HAP-1 (cell line): ENCODE results near the gene SCLT1.

Experiments used
- DNase-seq, 2 experiments: peaks; one replicate each; pipeline ENCODE4 v3.0.0-alpha.2; 2016 to 2020; ENCODE audit warnings: low spot score in 2 of 2
- H3K27me3 ChIP-seq: fragments of 250-450 bp; sonication (Bioruptor Pico); 2 replicates; pipeline ENCODE4 v1.5.1; 2020; ENCODE audit warnings: low read depth, mild to moderate bottlenecking, moderate library complexity
- H3K36me3 ChIP-seq: fragments of 250-450 bp; sonication (Bioruptor Pico); replicated peaks from 2 replicates; pipeline ENCODE4 v1.5.1; 2020; ENCODE audit warnings: mild to moderate bottlenecking
- H3K4me1 ChIP-seq: fragments of 250-450 bp; sonication (Bioruptor Pico); 2 replicates; pipeline ENCODE4 v1.5.1; 2020; ENCODE audit warnings: mild to moderate bottlenecking
- H3K4me3 ChIP-seq: fragments of 250-450 bp; sonication (Bioruptor Pico); 2 replicates; pipeline ENCODE4 v1.5.1; 2020; ENCODE audit warnings: mild to moderate bottlenecking, moderate library complexity
- H3K9me3 ChIP-seq: fragments of 250-450 bp; sonication (Bioruptor Pico); 2 replicates; pipeline ENCODE4 v1.5.1; 2020; ENCODE audit warnings: mild to moderate bottlenecking, moderate library complexity
- in situ Hi-C: fragments of 300-500 bp; cut with MboI; formaldehyde crosslinking; loops from 3 replicates; pipeline ENCODE4 v1.14.3; 2020; ENCODE audit warnings: low sequenced_read_pairs, inconsistent platforms, mixed read lengths

SCLT1 gene

DNA sequence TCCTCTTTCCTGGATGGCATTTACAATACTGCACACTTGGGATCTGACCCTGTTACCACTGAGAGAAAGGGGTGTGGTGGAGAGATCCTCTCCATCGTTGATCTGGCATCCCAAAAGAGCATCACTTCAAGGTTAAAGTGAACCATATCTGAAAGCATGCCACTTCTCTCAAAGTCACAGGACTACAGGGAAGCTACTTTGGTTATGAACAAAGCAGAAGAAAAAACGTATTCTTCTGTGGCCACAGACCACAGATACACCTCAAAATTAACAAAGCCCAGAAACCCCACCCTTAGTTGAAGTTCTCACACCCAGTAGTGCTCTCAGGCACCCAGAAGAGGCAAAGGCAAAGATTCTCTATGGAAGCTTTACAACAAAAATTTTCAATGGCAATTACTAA lies 175.6 kb downstream of the SCLT1 start:
- Histone ChIP-seq H3K27me3 (no peaks in the 10 kb centered on the region), H3K4me1 (no peaks in the 10 kb centered on the region), H3K36me3 (no peaks in the 10 kb centered on the region), H3K4me3 (no peak overlapping the region), H3K9me3 (no peaks in the 10 kb centered on the region)
- in situ Hi-C loops = no loop called here
- no peak for DNase-seq

DNA sequence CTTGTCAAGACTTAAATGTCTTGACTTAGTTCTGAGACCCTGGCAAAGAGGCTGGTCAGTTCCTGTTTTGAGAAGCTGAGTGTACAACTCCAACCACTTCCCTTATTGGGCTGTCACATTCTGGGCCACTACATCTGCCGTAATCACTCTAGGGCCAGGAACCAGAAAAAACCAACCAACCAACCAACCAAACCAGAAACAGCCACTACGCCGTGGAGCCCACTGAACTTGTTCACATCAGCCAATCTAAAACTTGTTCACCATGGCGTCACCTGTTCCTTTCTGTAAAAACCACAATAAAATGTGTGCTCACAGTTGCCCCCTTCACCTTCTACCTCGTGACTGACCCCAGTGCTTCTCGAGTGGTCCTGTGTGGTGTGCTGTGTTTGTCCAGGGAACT lies 176.5 kb downstream of the SCLT1 start:
- DNase-seq = no peak
- in situ Hi-C loops = no loop called here

DNA sequence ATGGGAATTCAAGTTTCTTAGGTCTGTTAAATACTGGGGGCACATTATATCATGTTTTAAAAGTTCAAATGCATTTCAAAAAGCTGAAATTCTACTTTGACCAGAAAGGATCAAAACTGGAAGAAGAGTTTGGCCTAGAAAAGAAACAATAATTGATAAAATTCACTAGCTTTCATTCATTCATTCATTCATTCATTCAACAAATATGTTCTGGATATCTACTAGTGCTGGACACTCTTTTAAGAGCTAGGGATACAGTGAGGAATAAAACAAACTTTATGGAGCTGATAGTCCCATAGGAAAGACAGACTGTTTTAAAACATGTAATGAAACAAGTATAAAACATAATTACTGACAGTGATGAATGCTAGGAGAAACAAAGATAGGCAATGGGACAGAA lies 177.8 kb downstream of the SCLT1 start:
- in situ Hi-C loops = no loop called here
- DNase-seq = no peak
- Histone ChIP-seq H3K4me3 (no peak overlapping the region), H3K36me3 (no peaks in the 10 kb centered on the region), H3K4me1 (no peaks in the 10 kb centered on the region), H3K27me3 (no peaks in the 10 kb centered on the region), H3K9me3 (no peaks in the 10 kb centered on the region)

More for the DNA sequence above, 176.5 kb downstream of the SCLT1 start:
- Histone ChIP-seq H3K9me3 (no peaks in the 10 kb centered on the region), H3K4me1 (no peaks in the 10 kb centered on the region), H3K36me3 (no peaks in the 10 kb centered on the region), H3K4me3 (no peak overlapping the region), H3K27me3 (no peaks in the 10 kb centered on the region)

DNA sequence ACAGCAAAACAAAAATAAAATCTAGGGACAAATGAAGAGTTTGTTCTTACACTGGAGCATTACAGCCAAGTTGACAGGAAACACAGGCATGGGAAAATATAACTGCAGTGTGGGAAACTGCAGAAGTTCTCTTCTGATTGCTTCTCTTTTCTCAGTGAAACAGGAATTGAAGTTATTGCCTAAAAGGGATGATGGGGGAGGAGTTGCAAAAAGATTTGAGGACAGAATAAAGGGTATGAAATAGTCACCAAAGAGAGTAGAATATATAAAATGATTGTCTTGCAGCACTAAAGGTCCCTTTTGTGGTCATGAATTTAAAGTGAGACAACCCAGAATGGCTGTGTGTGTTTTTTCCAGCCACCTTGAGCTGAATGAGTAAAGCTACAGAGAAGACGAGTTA lies 180.1 kb downstream of the SCLT1 start:
- no peak for DNase-seq
- in situ Hi-C loops = no loop called here

DNA sequence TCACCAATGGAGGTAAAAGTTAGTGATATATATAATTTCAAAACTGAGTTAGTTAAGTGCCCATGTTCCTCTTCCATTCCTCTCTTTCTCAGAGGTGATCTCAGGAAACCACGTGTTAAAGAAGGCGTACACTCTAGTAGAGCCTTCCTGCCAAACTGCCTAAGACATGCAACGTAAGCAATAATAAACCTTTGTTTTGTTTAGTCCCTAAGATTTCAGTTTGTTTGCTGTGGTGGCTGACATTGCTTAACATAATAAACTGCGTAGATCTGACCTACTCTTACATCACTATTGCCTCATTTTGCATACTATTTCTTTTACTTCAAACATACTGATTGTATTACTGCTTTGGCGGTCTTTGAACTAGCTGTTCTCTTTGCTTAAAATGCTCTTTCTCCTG lies 184.6 kb downstream of the SCLT1 start:
- Histone ChIP-seq H3K4me1 (no peaks in the 10 kb centered on the region), H3K9me3 (no peaks in the 10 kb centered on the region), H3K27me3 (no peaks in the 10 kb centered on the region), H3K4me3 (no peak overlapping the region), H3K36me3 (no peaks in the 10 kb centered on the region)
- no peak for DNase-seq
- in situ Hi-C loops = no loop called here

More for the DNA sequence above, 180.1 kb downstream of the SCLT1 start:
- Histone ChIP-seq H3K27me3 (no peaks in the 10 kb centered on the region), H3K4me3 (no peak overlapping the region), H3K4me1 (no peaks in the 10 kb centered on the region), H3K36me3 (no peaks in the 10 kb centered on the region), H3K9me3 (no peaks in the 10 kb centered on the region)

DNA sequence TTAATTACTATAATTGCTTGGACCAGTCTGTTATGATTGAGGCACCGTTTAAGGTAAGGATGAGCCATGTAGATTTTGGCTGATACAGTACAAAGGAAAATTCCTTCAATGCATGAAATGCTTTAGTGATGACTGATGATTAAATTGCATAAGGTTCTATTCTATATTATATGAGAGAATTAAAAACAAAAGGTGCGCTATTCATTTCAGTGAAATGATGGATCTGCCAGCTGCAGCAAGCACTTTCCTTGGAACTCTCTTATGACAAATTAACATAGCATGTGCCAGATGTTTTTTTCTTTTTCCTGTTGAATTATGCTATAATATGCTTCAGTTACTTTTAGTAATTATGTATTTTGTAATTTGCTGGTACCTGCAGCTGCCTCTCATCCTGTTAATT lies 185.4 kb downstream of the SCLT1 start:
- Histone ChIP-seq H3K36me3 (no peaks in the 10 kb centered on the region), H3K4me3 (no peak overlapping the region), H3K9me3 (no peaks in the 10 kb centered on the region), H3K4me1 (no peaks in the 10 kb centered on the region), H3K27me3 (no peaks in the 10 kb centered on the region)
- DNase-seq = no peak
- in situ Hi-C loops = no loop called here

DNA sequence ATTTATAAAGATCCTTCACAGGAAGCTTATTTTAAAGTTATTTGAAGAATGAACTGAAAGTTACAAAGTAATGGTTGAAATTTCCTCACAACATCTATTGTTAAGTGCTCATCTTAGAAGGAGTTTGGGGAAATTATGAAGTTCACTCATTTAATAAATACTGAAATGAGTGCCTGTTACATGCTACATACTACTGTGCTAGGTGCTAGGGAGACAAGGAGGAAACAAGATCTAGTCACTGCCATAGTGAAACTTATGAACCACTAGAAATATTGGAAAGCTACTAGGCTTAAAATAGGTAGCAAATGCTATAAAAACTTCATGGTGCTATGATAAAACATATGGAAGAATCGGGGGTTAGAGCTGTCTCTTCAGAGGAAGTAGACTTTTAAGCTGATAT lies 186.8 kb downstream of the SCLT1 start:
- H3K27me3 ChIP-seq = no peaks in the 10 kb centered on the region
- no peak for DNase-seq
- no peaks in the 10 kb centered on the region for H3K9me3 ChIP-seq
- H3K4me1 ChIP-seq = no peaks in the 10 kb centered on the region
- no peak overlapping the region for H3K4me3 ChIP-seq
- no peaks in the 10 kb centered on the region for H3K36me3 ChIP-seq
- in situ Hi-C loops = no loop called here

DNA sequence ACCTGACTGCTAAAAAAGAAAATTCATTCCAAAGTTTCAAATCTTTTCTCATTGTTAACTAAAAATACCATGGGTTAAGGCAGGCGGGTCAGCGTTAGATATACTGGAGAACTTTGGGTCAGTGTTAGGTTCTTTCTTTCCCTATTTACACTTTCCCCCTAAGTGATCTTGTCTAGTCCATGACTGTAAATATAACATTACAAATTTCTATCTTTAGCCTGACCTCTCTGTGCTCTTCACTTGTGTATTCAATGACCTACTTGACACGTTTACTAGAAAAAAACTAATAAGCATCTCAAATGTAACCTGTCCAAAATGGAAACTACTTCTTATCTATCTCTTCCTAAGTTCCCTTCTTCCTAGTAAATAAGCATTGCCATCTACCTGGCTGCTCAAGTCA lies 188.5 kb downstream of the SCLT1 start:
- in situ Hi-C loops = no loop called here
- DNase-seq = no peak
- Histone ChIP-seq H3K27me3 (no peaks in the 10 kb centered on the region), H3K36me3 (no peaks in the 10 kb centered on the region), H3K4me3 (no peak overlapping the region), H3K9me3 (no peaks in the 10 kb centered on the region), H3K4me1 (no peaks in the 10 kb centered on the region)

DNA sequence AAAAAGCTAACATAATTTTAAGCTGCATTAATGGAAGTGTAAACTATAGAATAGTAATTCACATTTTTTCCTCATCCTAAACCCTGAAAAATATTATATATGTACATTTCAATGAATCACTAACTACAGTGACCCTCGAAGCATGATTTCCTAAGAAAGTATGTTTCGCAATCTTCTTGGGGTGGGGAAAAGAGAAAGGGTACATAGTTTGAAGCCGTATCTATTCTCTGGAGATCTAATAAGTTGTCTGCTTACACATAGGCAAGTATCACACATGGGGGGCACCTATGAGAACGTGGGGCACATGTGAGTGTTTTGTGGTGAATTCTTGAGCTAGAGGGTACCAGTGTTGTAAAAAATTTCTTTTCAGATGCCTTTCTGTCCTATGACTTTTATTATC lies 212.7 kb downstream of the SCLT1 start:
- in situ Hi-C loops = no loop called here
- Histone ChIP-seq H3K4me1 (no peaks in the 10 kb centered on the region), H3K36me3 (peaks cover 5% of the 10 kb centered on the region; the same call in 1 of the 2 replicates), H3K9me3 (no peaks in the 10 kb centered on the region), H3K4me3 (no peak overlapping the region), H3K27me3 (no peaks in the 10 kb centered on the region)
- no peak for DNase-seq

DNA sequence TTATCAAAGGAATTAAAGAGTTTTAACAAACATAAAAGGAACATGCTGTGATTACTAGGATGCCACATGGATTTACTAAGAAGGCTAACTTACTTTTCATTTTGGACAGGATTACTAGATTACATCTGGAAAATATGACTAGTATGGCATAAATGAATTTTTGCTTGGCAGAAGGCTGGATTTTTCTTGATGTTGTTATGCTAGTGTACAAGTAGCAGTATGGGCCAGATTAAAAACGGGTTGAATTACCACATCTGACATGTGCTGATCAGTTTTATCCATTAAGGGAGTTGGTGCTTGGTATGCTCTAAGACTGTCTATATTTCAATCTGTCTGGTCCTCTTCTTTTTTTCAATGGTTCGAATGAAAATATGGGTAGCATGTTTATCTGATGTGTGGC lies 213.4 kb downstream of the SCLT1 start:
- in situ Hi-C loops = no loop called here
- no peaks in the 10 kb centered on the region for H3K9me3 ChIP-seq
- peaks cover 12% of the 10 kb centered on the region; the same call in 1 of the 2 replicates for H3K36me3 ChIP-seq
- no peak overlapping the region for H3K4me3 ChIP-seq
- no peak for DNase-seq
- no peaks in the 10 kb centered on the region for H3K27me3 ChIP-seq
- H3K4me1 ChIP-seq = no peaks in the 10 kb centered on the region

DNA sequence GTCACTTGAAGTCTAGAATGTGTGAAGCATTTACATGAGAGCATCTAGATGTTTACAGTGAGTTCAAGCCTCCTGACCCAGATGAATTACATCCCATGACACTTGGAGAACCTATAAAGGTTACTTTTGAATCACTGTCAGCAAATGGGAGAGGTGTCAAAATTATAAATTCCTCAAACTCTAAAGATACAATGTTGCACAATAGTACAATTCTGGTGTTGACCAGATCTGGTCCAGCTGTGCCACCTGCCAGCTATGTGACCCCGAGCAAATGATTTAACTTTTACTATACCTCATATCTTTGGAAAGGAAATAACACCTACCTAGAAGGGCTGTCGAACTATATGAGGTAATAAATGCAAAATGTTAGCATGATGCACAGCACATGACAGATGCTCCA lies 214.1 kb downstream of the SCLT1 start:
- Histone ChIP-seq H3K9me3 (no peaks in the 10 kb centered on the region), H3K4me1 (no peaks in the 10 kb centered on the region), H3K36me3 (peaks cover 12% of the 10 kb centered on the region; the same call in 1 of the 2 replicates), H3K4me3 (no peak overlapping the region), H3K27me3 (no peaks in the 10 kb centered on the region)
- no peak for DNase-seq
- in situ Hi-C loops = no loop called here

DNA sequence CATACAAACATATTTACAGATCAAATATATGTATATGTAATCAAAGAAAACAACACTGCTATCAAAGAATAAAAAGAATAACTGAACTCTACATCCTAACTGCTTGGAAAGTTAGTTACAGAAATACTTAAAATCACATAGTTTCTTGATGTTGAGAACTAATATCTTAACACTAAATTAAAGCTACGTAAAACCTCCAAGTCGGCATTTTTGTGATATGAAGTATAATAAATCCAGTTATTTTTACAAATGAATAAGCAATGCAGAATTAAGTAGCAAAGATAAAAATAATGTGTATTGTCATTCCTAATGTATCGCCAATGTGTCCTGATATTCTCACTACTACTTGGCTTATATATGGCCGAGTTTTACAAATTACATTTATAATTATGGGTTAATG lies 215.4 kb downstream of the SCLT1 start:
- H3K4me1 ChIP-seq = no peaks in the 10 kb centered on the region
- H3K36me3 ChIP-seq = peaks cover 18% of the 10 kb centered on the region
- no peaks in the 10 kb centered on the region for H3K9me3 ChIP-seq
- DNase-seq = no peak
- in situ Hi-C loops = no loop called here
- H3K4me3 ChIP-seq = no peak overlapping the region
- H3K27me3 ChIP-seq = no peaks in the 10 kb centered on the region

DNA sequence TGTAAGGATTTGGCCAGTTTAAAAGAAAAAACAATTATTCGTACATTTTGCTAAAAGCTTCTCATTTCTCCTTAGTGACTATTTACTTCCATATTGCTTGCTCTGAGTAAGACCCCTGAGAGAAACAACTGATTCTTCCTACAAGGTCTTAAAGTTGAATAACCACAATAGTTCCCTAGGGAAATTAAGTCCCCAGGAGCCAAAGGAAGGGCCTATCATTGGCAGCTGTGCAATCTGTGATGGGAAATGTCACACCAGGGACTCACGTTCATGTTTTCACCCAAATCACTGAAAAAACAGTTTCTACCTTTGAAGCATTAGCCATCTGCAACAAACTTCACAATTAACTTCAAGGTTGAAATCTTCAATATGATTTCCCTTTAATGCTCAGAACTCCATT lies 217.1 kb downstream of the SCLT1 start:
- Histone ChIP-seq H3K9me3 (no peaks in the 10 kb centered on the region), H3K4me3 (no peak overlapping the region), H3K4me1 (no peaks in the 10 kb centered on the region), H3K27me3 (no peaks in the 10 kb centered on the region), H3K36me3 (peaks cover 33% of the 10 kb centered on the region)
- in situ Hi-C loops = no loop called here
- no peak for DNase-seq

DNA sequence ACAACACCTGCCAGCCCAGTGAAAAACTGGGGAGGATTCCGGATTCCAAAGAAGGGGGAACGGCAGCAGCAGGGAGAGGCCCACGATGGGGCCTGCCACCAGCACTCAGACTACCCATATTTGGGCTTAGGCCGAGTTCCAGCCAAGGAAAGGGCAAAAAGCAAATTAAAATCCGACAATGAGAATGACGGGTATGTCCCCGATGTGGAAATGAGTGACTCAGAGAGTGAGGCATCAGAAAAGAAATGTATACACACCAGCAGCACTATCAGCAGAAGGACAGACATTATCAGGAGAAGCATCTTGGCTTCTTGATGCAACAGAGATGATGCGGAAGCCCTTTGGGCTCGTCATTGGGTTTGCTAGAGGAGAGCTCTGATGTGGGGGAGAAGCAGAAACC lies 221.4 kb downstream of the SCLT1 start:
- H3K36me3 ChIP-seq = peaks cover 73% of the 10 kb centered on the region
- DNase-seq = no peak
- H3K27me3 ChIP-seq = no peaks in the 10 kb centered on the region
- no peaks in the 10 kb centered on the region for H3K4me1 ChIP-seq
- no peak overlapping the region for H3K4me3 ChIP-seq
- in situ Hi-C loops = no loop called here
- H3K9me3 ChIP-seq = no peaks in the 10 kb centered on the region

DNA sequence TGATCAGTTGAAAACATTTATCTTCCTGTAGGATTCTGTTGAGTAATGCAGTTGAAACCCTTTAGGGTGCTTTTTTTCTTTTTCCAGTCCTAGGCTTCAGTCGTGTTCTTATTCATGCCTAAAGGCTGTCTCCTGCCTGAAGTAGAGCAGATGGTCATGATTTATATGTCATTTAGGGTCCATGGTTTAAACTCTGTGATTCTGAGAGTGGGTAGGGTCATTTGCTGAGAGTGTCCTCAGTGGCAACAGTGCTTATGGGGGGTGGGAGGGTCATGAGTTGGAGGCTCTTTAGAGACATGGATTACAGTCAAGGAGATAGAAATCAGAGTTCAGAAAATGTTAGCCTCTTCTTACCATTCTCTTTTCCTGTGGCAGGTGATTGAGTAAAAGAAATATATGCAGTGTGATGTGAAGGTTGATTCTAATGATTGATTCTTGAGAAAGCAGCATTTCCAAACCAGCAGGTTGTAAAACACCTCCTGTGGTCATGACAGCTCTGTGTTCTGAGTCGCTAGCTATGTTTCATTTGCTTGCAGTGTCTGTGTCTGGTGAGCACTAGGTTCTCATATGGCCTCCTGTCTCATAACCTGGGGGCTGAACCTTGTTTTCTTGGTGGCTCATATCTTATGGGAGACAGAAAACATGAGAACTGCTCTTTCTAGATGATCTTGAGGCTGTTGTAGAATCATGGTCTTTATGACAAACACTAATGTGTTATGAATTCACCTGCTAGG lies 223.4 kb downstream of the SCLT1 start:
- Histone ChIP-seq H3K36me3 (peaks cover 74% of the 10 kb centered on the region), H3K4me1 (no peaks in the 10 kb centered on the region), H3K27me3 (no peaks in the 10 kb centered on the region), H3K9me3 (no peaks in the 10 kb centered on the region), H3K4me3 (no peak overlapping the region)
- in situ Hi-C loops = loop anchor here (10.0 kb wide), 2 partner anchors 415 to 675 kb away; no protein-coding TSS in a partner anchor
- DNase-seq = no peak
